Measurements from ENCODE around the gene SIRPG. TPM values are rescaled to one million over a fixed set of nuclear protein-coding genes. Genes with fewer than 3 reads are reported as not detected.

Gene SIRPG
- total RNA-seq, 1 donor from 2014 or later = not detected

GRCh38 chr20:1700990-1701389 is 43.4 kb upstream of the SIRPG start:
- H3K27ac Mint-ChIP-seq (ENCODE audit: unreplicated experiment) = no peak overlapping the region
- no peaks in the 10 kb centered on the region for H3K4me1 Mint-ChIP-seq (ENCODE audit: unreplicated experiment)
- no peak for DNase-seq (ENCODE audit: extremely low spot score, unreplicated experiment)

GRCh38 chr20:1697592-1697991 is 40.0 kb upstream of the SIRPG start:
- DNase-seq (ENCODE audit: extremely low spot score, unreplicated experiment) = no peak
- Mint-ChIP-seq H3K4me3 (ENCODE audit: unreplicated experiment) (no peak overlapping the region), H3K36me3 (ENCODE audit: unreplicated experiment) (no peaks in the 10 kb centered on the region), H3K9me3 (ENCODE audit: unreplicated experiment) (no peaks in the 10 kb centered on the region), H3K27me3 (ENCODE audit: unreplicated experiment) (peaks cover 22% of the 10 kb centered on the region), H3K4me1 (ENCODE audit: unreplicated experiment) (no peaks in the 10 kb centered on the region), H3K27ac (ENCODE audit: unreplicated experiment) (no peak overlapping the region)
- TF ChIP-seq CTCF (IDR thresholded peaks at IDR 0.05) = no peak

More at GRCh38 chr20:1700990-1701389, 43.4 kb upstream of the SIRPG start:
- Mint-ChIP-seq H3K4me3 (ENCODE audit: unreplicated experiment) (no peak overlapping the region), H3K27me3 (ENCODE audit: unreplicated experiment) (peaks cover 21% of the 10 kb centered on the region), H3K36me3 (ENCODE audit: unreplicated experiment) (no peaks in the 10 kb centered on the region), H3K9me3 (ENCODE audit: unreplicated experiment) (no peaks in the 10 kb centered on the region)
- TF ChIP-seq CTCF (IDR thresholded peaks at IDR 0.05) = no peak

GRCh38 chr20:1696521-1697209 is 39.1 kb upstream of the SIRPG start:
- TF ChIP-seq CTCF (IDR thresholded peaks at IDR 0.05) = no peak
- H3K36me3 Mint-ChIP-seq (ENCODE audit: unreplicated experiment) = no peaks in the 10 kb centered on the region
- H3K4me1 Mint-ChIP-seq (ENCODE audit: unreplicated experiment) = no peaks in the 10 kb centered on the region
- H3K27ac Mint-ChIP-seq (ENCODE audit: unreplicated experiment) = no peak overlapping the region
- H3K27me3 Mint-ChIP-seq (ENCODE audit: unreplicated experiment) = peaks cover 30% of the 10 kb centered on the region
- no peak overlapping the region for H3K4me3 Mint-ChIP-seq (ENCODE audit: unreplicated experiment)
- no peaks in the 10 kb centered on the region for H3K9me3 Mint-ChIP-seq (ENCODE audit: unreplicated experiment)
- no peak for DNase-seq (ENCODE audit: extremely low spot score, unreplicated experiment)

GRCh38 chr20:1694672-1695071 is 37.1 kb upstream of the SIRPG start:
- TF ChIP-seq CTCF (IDR thresholded peaks at IDR 0.05) = no peak
- no peak for DNase-seq (ENCODE audit: extremely low spot score, unreplicated experiment)
- Mint-ChIP-seq H3K36me3 (ENCODE audit: unreplicated experiment) (no peaks in the 10 kb centered on the region), H3K27ac (ENCODE audit: unreplicated experiment) (no peak overlapping the region), H3K9me3 (ENCODE audit: unreplicated experiment) (no peaks in the 10 kb centered on the region), H3K27me3 (ENCODE audit: unreplicated experiment) (peaks cover 25% of the 10 kb centered on the region), H3K4me3 (ENCODE audit: unreplicated experiment) (no peak overlapping the region), H3K4me1 (ENCODE audit: unreplicated experiment) (no peaks in the 10 kb centered on the region)

GRCh38 chr20:1693427-1693826 is 35.8 kb upstream of the SIRPG start:
- peaks cover 15% of the 10 kb centered on the region for H3K27me3 Mint-ChIP-seq (ENCODE audit: unreplicated experiment)
- no peak for TF ChIP-seq CTCF (IDR thresholded peaks at IDR 0.05)
- DNase-seq (ENCODE audit: extremely low spot score, unreplicated experiment) = no peak
- H3K9me3 Mint-ChIP-seq (ENCODE audit: unreplicated experiment) = no peaks in the 10 kb centered on the region
- no peak overlapping the region for H3K4me3 Mint-ChIP-seq (ENCODE audit: unreplicated experiment)
- no peaks in the 10 kb centered on the region for H3K36me3 Mint-ChIP-seq (ENCODE audit: unreplicated experiment)
- no peaks in the 10 kb centered on the region for H3K4me1 Mint-ChIP-seq (ENCODE audit: unreplicated experiment)
- H3K27ac Mint-ChIP-seq (ENCODE audit: unreplicated experiment) = no peak overlapping the region

Data from osteocyte (in vitro differentiated cells).